ENCODE measurements around the gene OPHN1.

DNA sequence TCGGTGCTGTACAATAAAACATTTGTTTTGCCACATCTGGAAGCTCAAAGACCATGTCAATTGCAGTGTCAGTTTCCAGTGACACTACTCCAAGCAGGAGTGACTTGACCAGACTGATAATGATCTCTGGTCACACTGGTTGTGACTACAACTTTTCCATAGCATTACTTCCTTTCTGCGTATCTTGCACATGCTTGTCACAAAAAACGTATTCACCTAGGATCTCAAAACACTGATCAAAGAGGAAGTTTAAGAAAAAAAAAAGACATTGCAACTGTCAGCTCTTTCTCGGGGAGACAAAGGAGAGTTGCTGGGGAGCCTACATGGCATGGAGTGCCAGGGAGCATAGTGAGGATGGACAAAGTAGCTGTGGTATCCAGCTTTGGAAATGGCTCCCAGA lies 60.6 kb downstream of the OPHN1 start:
- TF ChIP-seq, protein P1, sequence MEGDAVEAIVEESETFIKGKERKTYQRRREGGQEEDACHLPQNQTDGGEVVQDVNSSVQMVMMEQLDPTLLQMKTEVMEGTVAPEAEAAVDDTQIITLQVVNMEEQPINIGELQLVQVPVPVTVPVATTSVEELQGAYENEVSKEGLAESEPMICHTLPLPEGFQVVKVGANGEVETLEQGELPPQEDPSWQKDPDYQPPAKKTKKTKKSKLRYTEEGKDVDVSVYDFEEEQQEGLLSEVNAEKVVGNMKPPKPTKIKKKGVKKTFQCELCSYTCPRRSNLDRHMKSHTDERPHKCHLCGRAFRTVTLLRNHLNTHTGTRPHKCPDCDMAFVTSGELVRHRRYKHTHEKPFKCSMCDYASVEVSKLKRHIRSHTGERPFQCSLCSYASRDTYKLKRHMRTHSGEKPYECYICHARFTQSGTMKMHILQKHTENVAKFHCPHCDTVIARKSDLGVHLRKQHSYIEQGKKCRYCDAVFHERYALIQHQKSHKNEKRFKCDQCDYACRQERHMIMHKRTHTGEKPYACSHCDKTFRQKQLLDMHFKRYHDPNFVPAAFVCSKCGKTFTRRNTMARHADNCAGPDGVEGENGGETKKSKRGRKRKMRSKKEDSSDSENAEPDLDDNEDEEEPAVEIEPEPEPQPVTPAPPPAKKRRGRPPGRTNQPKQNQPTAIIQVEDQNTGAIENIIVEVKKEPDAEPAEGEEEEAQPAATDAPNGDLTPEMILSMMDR (IDR thresholded peaks at IDR 0.05) = no peak
- no peak for TF ChIP-seq POLR2AphosphoS5 (IDR thresholded peaks at IDR 0.05)
- no peak for TF ChIP-seq POLR2A (IDR thresholded peaks at IDR 0.05)
- no peak for TF ChIP-seq EP300 (IDR thresholded peaks at IDR 0.05)

All from gastroesophageal sphincter (tissue), 3 donors.